Suprapubic skin (tissue), 4 donors: Measurements from ENCODE around the gene ARHGAP19.

Experiments used
- CTCF ChIP-seq, 2 donors: fragments of 200-600 bp in 1 of 2; fragments of 450-650 bp in 1 of 2; sonication (generic) in 1 of 2; IDR thresholded peaks; one replicate each; pipeline ENCODE4 v1.5.1; 2016 to 2019; ENCODE audit warnings: antibody characterized with exemption in 2 of 2, mild to moderate bottlenecking in 1 of 2, moderate library complexity in 1 of 2
- EP300 ChIP-seq: sonication (generic); formaldehyde crosslinking; IDR thresholded peaks from one replicate; pipeline ENCODE4 v1.6.1; 2017; ENCODE audit warnings: antibody characterized with exemption
- POLR2A ChIP-seq, 2 donors: fragments of 450-650 bp; IDR thresholded peaks; one replicate each; pipeline ENCODE4 v1.6.1; 2017; ENCODE audit warnings: antibody characterized with exemption in 2 of 2, mild to moderate bottlenecking in 2 of 2, moderate library complexity in 2 of 2
- POLR2AphosphoS5 ChIP-seq, 3 donors: sonication (generic); formaldehyde crosslinking; IDR thresholded peaks; one replicate each; pipeline ENCODE4 v1.6.1; 2017; ENCODE audit warnings: antibody characterized with exemption in 3 of 3

- TF ChIP-seq CTCF (IDR thresholded peaks at IDR 0.05) (no peak), POLR2AphosphoS5 (IDR thresholded peaks at IDR 0.05) (no peak), POLR2A (IDR thresholded peaks at IDR 0.05) (no peak), EP300 (no peak)
Measured at GRCh38 chr10:97300980-97301379, 8.5 kb upstream of the ARHGAP19 start.
